IMR-90 (cell line): ENCODE data around the gene AKAP13.

ENCODE experiments used
- BHLHE40 ChIP-seq: fragments of 150-350 bp; IDR thresholded peaks from 2 replicates; pipeline ENCODE4 v1.6.1; 2016; ENCODE audit warnings: mild to moderate bottlenecking, low read depth, low read length
- CEBPB ChIP-seq: IDR thresholded peaks from 2 replicates; pipeline ENCODE4 v1.6.1; 2012; ENCODE audit warnings: low read depth, low read length, improper control_type of control experiment
- MAFK ChIP-seq: IDR thresholded peaks from 2 replicates; pipeline ENCODE4 v1.6.1; 2012; ENCODE audit warnings: low read depth, low read length, improper control_type of control experiment
- MAZ ChIP-seq: IDR thresholded peaks from 2 replicates; pipeline ENCODE4 v1.6.1; 2012; ENCODE audit warnings: low read depth, mild to moderate bottlenecking, low read length, improper control_type of control experiment, moderate library complexity, borderline replicate concordance
- MXI1 ChIP-seq: IDR thresholded peaks from 2 replicates; pipeline ENCODE4 v1.6.1; 2012; ENCODE audit warnings: low read depth, mild to moderate bottlenecking, low read length, moderate library complexity, borderline replicate concordance
- NFE2L2 ChIP-seq: fragments of 150-350 bp; IDR thresholded peaks from 2 replicates; pipeline ENCODE4 v1.6.1; 2016; ENCODE audit warnings: low read depth, mild to moderate bottlenecking, low read length
- POLR2A ChIP-seq: IDR thresholded peaks from 2 replicates; pipeline ENCODE4 v1.6.1; 2012; ENCODE audit warnings: mild to moderate bottlenecking, low read depth, low read length
- RAD21 ChIP-seq: IDR thresholded peaks from 2 replicates; pipeline ENCODE4 v1.6.1; 2012; ENCODE audit warnings: low read length, improper control_type of control experiment
- RCOR1 ChIP-seq: IDR thresholded peaks from 2 replicates; pipeline ENCODE4 v1.6.1; 2012; ENCODE audit warnings: mild to moderate bottlenecking, low read length, improper control_type of control experiment; ENCODE audit not compliant: insufficient replicate concordance
- RFX5 ChIP-seq: IDR thresholded peaks from 2 replicates; pipeline ENCODE4 v1.8.0; 2012; ENCODE audit warnings: low read depth, mild to moderate bottlenecking, low read length, moderate library complexity
- SMC3 ChIP-seq: fragments of 150-350 bp; IDR thresholded peaks from 2 replicates; pipeline ENCODE4 v1.6.1; 2016; ENCODE audit warnings: low read depth, mild to moderate bottlenecking, antibody characterized with exemption, low read length, moderate library complexity
- TF ChIP-seq, protein P1 (sequence below): conservative IDR thresholded peaks from 2 replicates; pipeline ENCODE4 v1.5.1; 2012; ENCODE audit warnings: mild to moderate bottlenecking, low read depth, low read length, improper control_type of control experiment
- TF ChIP-seq, protein P2 (sequence below): fragments of 150-350 bp; IDR thresholded peaks from 2 replicates; pipeline ENCODE4 v1.6.1; 2017; ENCODE audit warnings: mild to moderate bottlenecking, antibody characterized with exemption, low read length, low read depth
- TF ChIP-seq, protein P3 (sequence below): fragments of 150-350 bp; IDR thresholded peaks from 2 replicates; pipeline ENCODE4 v1.6.1; 2016; ENCODE audit warnings: low read depth, mild to moderate bottlenecking, low read length, moderate library complexity, borderline replicate concordance

DNA sequence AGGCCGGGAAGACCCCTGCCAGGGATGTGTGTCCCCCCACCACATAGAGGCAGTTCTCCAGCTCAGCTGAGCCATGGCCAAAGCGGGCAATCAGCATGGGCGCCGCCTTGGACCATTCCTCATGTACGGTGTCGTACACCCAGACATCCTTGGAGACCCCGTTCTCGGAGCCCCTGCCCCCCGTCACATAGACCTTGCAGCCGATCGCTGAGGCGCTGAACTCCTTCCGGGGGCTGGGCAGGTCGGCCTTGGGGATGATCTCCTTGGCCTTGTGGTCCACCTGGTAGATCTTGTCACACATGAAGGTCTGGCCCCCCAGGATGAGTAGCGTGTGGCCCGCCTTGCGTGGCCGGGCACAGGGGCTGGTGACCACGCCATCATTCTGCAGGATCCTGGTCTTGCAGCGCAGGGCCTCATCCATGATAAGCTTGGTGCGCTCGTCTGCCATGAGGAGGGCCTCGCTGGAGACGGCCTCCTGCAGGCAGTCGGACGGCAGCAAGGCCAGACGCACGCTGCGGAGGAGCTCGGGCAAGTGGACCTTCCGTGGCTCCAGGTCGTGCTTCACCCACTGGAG lies 388.3 kb downstream of the AKAP13 start:
- TF ChIP-seq POLR2A, result no peak
- TF ChIP-seq, protein P1, sequence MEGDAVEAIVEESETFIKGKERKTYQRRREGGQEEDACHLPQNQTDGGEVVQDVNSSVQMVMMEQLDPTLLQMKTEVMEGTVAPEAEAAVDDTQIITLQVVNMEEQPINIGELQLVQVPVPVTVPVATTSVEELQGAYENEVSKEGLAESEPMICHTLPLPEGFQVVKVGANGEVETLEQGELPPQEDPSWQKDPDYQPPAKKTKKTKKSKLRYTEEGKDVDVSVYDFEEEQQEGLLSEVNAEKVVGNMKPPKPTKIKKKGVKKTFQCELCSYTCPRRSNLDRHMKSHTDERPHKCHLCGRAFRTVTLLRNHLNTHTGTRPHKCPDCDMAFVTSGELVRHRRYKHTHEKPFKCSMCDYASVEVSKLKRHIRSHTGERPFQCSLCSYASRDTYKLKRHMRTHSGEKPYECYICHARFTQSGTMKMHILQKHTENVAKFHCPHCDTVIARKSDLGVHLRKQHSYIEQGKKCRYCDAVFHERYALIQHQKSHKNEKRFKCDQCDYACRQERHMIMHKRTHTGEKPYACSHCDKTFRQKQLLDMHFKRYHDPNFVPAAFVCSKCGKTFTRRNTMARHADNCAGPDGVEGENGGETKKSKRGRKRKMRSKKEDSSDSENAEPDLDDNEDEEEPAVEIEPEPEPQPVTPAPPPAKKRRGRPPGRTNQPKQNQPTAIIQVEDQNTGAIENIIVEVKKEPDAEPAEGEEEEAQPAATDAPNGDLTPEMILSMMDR, result no peak
- no peak for TF ChIP-seq CEBPB
- TF ChIP-seq, protein P2, sequence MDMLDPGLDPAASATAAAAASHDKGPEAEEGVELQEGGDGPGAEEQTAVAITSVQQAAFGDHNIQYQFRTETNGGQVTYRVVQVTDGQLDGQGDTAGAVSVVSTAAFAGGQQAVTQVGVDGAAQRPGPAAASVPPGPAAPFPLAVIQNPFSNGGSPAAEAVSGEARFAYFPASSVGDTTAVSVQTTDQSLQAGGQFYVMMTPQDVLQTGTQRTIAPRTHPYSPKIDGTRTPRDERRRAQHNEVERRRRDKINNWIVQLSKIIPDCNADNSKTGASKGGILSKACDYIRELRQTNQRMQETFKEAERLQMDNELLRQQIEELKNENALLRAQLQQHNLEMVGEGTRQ, result no peak
- no peak for TF ChIP-seq RCOR1
- no peak for TF ChIP-seq RAD21
- TF ChIP-seq RFX5, result no peak
- TF ChIP-seq NFE2L2, result no peak
- no peak for TF ChIP-seq SMC3
- TF ChIP-seq, protein P3, sequence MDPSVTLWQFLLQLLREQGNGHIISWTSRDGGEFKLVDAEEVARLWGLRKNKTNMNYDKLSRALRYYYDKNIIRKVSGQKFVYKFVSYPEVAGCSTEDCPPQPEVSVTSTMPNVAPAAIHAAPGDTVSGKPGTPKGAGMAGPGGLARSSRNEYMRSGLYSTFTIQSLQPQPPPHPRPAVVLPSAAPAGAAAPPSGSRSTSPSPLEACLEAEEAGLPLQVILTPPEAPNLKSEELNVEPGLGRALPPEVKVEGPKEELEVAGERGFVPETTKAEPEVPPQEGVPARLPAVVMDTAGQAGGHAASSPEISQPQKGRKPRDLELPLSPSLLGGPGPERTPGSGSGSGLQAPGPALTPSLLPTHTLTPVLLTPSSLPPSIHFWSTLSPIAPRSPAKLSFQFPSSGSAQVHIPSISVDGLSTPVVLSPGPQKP, result no peak
- no peak for TF ChIP-seq MAFK
- TF ChIP-seq MAZ, result no peak
- TF ChIP-seq BHLHE40, result no peak
- no peak for TF ChIP-seq MXI1
